AG08396 (cell line): ENCODE results near the gene P4HB.

Source experiments
- DNase-seq: peaks from one replicate; pipeline ENCODE4 v3.0.0; 2012; ENCODE audit warnings: low spot score, mixed read lengths

Gene P4HB

GRCh38 chr17:81859906-81860755, at the start of gene P4HB:
Gene P4HB (minus strand): TSS chr17:81860535. CDS start chr17:81860471, 64 bp downstream.
- no peak for DNase-seq

- DNase-seq = no peak
Observed at GRCh38 chr17:81909231-81909630, 48.9 kb upstream of the P4HB start.

GRCh38 chr17:81908793-81909192, 48.5 kb upstream of the P4HB start:
- no peak for DNase-seq

GRCh38 chr17:81907219-81908145, 47.1 kb upstream of the P4HB start:
- DNase-seq = no peak

GRCh38 chr17:81906476-81907218, 46.3 kb upstream of the P4HB start:
- no peak for DNase-seq

- no peak for DNase-seq
Observed at GRCh38 chr17:81905993-81906392, 45.7 kb upstream of the P4HB start.

GRCh38 chr17:81905424-81905875, 45.1 kb upstream of the P4HB start:
- no peak for DNase-seq

GRCh38 chr17:81904600-81905423, 44.5 kb upstream of the P4HB start:
- no peak for DNase-seq

GRCh38 chr17:81903896-81904599, 43.7 kb upstream of the P4HB start:
- DNase-seq = no peak

- no peak for DNase-seq
Observed at GRCh38 chr17:81903415-81903831, 43.1 kb upstream of the P4HB start.

GRCh38 chr17:81902653-81903414, 42.5 kb upstream of the P4HB start:
- no peak for DNase-seq

GRCh38 chr17:81902023-81902652, 41.8 kb upstream of the P4HB start, which contains the start of gene NPB:
Gene NPB (plus strand): TSS chr17:81902238. CDS start chr17:81902278, 40 bp downstream.
- peak; percentile 54 for DNase-seq

- DNase-seq = no peak
Observed at GRCh38 chr17:81901167-81902022, 41.1 kb upstream of the P4HB start.

GRCh38 chr17:81900181-81900820, 40.0 kb upstream of the P4HB start:
- DNase-seq = no peak

GRCh38 chr17:81899514-81900166, 39.3 kb upstream of the P4HB start:
- DNase-seq = no peak

GRCh38 chr17:81898885-81899284, 38.5 kb upstream of the P4HB start:
- no peak for DNase-seq
